PC-9 (cell line): ENCODE measurements around the gene SLC39A13.

Experiments
- CTCF ChIP-seq: fragments of 200-600 bp; sonication (generic); conservative IDR thresholded peaks from 2 replicates; pipeline ENCODE4 v1.6.1; 2017; ENCODE audit warnings: mixed run types, antibody characterized with exemption, mild to moderate bottlenecking, moderate library complexity
- EZH2 ChIP-seq: fragments of 200-600 bp; sonication (generic); IDR thresholded peaks from 2 replicates; pipeline ENCODE4 v1.8.0; 2017; ENCODE audit warnings: antibody characterized with exemption, low read depth

GRCh38 chr11:47396049-47396320 lies 12.4 kb upstream of the SLC39A13 start:
- no peak for TF ChIP-seq EZH2
- TF ChIP-seq CTCF = no peak
